ENCODE data around the gene IMMP1L. TPM values are rescaled to one million over a fixed set of nuclear protein-coding genes. Genes with fewer than 3 reads are reported as not detected.

IMMP1L gene
- total and polyA plus RNA-seq, 2 donors (not counting 3 experiments of a cell fraction or from before 2014, with no cell fraction given): 14.8 to 41.8 TPM

DNA sequence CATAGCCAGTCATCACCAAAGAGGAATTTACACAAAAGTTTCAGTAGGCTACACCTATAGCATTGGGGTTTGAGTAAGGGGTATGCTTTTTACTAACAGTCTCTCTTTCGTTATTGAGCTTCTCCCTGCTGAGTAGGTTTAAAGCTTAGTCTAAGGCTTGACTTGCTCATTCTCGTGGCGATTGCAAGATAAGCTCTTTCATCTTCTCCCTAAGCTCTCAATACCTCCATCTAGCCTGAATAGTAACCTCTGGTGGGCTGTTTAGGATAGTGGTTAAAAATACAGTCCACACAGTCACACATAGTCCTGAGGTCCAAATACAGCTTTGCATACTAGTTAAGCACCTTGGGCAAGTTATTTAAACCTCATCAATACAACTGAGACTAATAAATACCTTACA lies 65.6 kb downstream of the IMMP1L start:
- Histone ChIP-seq H3K36me3 (ENCODE audit: control insufficient read depth in 2 of 2, extremely low read depth in 1 of 2, insufficient read depth in 2 of 2, low read length in 2 of 2) (no peaks in the 10 kb centered on the region), H3K9me3 (replicated peaks; ENCODE audit: control insufficient read depth, insufficient read depth, low read length) (no peaks in the 10 kb centered on the region), H3K27me3 (ENCODE audit: control insufficient read depth in 2 of 2, insufficient read depth in 2 of 2, low read length in 2 of 2) (no peaks in the 10 kb centered on the region), H4K20me1 (replicated peaks; ENCODE audit: control insufficient read depth, extremely low read depth, insufficient read depth, low read length) (no peaks in the 10 kb centered on the region), H2AFZ (ENCODE audit: low read depth, low read length) (no peak overlapping the region), H3K27ac (ENCODE audit: insufficient read depth, low read depth, low read length) (no peak overlapping the region), H3K4me2 (ENCODE audit: insufficient read depth, low read length) (no peak overlapping the region), H3K9me1 (replicated peaks; ENCODE audit: control insufficient read depth, extremely low read depth, insufficient read depth, low read length) (no peaks in the 10 kb centered on the region), H3K79me2 (ENCODE audit: control insufficient read depth, insufficient read depth, low read length) (no peaks in the 10 kb centered on the region), H3K4me3 (replicated peaks in 1 of 3; ENCODE audit: insufficient read depth in 1 of 3, low read depth in 1 of 3, low read length in 3 of 3) (no peak overlapping the region), H3K9ac (replicated peaks; ENCODE audit: extremely low read depth, insufficient read depth, low read length) (no peak overlapping the region), H3K4me1 (ENCODE audit: control insufficient read depth, extremely low read depth, insufficient read depth, low read length) (peaks cover 2% of the 10 kb centered on the region)
- POLR2A ChIA-PET: no interaction called here
- FAIRE-seq (no peak), DNase-seq (ENCODE audit: low read depth, low spot score) (no peak)
- TF ChIP-seq CTCF (IDR thresholded peaks at IDR 0.05; ENCODE audit: extremely low read depth in 1 of 2, insufficient read depth in 1 of 2, low read depth in 1 of 2, low read length in 2 of 2) (no peak), MYC (IDR thresholded peaks at IDR 0.05; ENCODE audit: low read depth, low read length) (no peak)
- TF ChIP-seq, protein P1, sequence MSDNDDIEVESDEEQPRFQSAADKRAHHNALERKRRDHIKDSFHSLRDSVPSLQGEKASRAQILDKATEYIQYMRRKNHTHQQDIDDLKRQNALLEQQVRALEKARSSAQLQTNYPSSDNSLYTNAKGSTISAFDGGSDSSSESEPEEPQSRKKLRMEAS (IDR thresholded peaks at IDR 0.05; ENCODE audit: insufficient read depth, insufficient read length): no peak
- intact Hi-C loops (cut with micrococcal nuclease) (no loop called here), dilution Hi-C loops (cut with MboI; ENCODE audit: extremely low pct_ligation_motif_present, low sequenced_read_pairs) (no loop called here)
- no TSS peak for BruUV-seq (replicated peaks)
- CTCF ChIA-PET: interaction anchor here (1.3 to 1.4 kb wide), 2 partner anchors 8 to 15 kb away, joined by 3 read pairs; no protein-coding TSS in a partner anchor

GRCh38 chr11:31442086-31442485 lies 67.3 kb downstream of the IMMP1L start:
- ChIA-PET POLR2A (no interaction called here), CTCF (interaction anchor here (0.6 to 1.3 kb wide), 5 partner anchors 13 to 565 kb away, joined by 3 to 4 read pairs (median 3); no protein-coding TSS in a partner anchor)
- FAIRE-seq (peak; percentile 37), DNase-seq (ENCODE audit: low read depth, low spot score) (peak; percentile 14)
- Histone ChIP-seq H3K9me1 (replicated peaks; ENCODE audit: control insufficient read depth, extremely low read depth, insufficient read depth, low read length) (no peaks in the 10 kb centered on the region), H3K36me3 (ENCODE audit: control insufficient read depth in 2 of 2, extremely low read depth in 1 of 2, insufficient read depth in 2 of 2, low read length in 2 of 2) (no peaks in the 10 kb centered on the region), H3K9me3 (replicated peaks; ENCODE audit: control insufficient read depth, insufficient read depth, low read length) (no peaks in the 10 kb centered on the region), H3K27ac (ENCODE audit: insufficient read depth, low read depth, low read length) (no peak overlapping the region), H3K27me3 (ENCODE audit: control insufficient read depth in 2 of 2, insufficient read depth in 2 of 2, low read length in 2 of 2) (no peaks in the 10 kb centered on the region), H3K79me2 (ENCODE audit: control insufficient read depth, insufficient read depth, low read length) (no peaks in the 10 kb centered on the region), H3K4me2 (ENCODE audit: insufficient read depth, low read length) (no peak overlapping the region), H4K20me1 (replicated peaks; ENCODE audit: control insufficient read depth, extremely low read depth, insufficient read depth, low read length) (no peaks in the 10 kb centered on the region), H2AFZ (ENCODE audit: low read depth, low read length) (no peak overlapping the region), H3K4me1 (ENCODE audit: control insufficient read depth, extremely low read depth, insufficient read depth, low read length) (peaks cover 2% of the 10 kb centered on the region), H3K9ac (replicated peaks; ENCODE audit: extremely low read depth, insufficient read depth, low read length) (no peak overlapping the region), H3K4me3 (replicated peaks in 1 of 3; ENCODE audit: insufficient read depth in 1 of 3, low read depth in 1 of 3, low read length in 3 of 3) (no peak overlapping the region)
- BruUV-seq (replicated peaks): no TSS peak
- TF ChIP-seq POLR2AphosphoS5 (IDR thresholded peaks at IDR 0.05; ENCODE audit: insufficient read depth, low read depth, low read length): no peak
- TF ChIP-seq EZH2 (IDR thresholded peaks at IDR 0.05; ENCODE audit: borderline replicate concordance, low read depth, low read length, severe bottlenecking): no peak
- intact Hi-C loops (cut with micrococcal nuclease) (no loop called here), dilution Hi-C loops (cut with MboI; ENCODE audit: extremely low pct_ligation_motif_present, low sequenced_read_pairs) (no loop called here)

Measured in endothelial cell of umbilical vein (primary cell).